ENCODE results near the gene ZSCAN5C.
"Not testable (repeated sequence)": the region's sequence is repeated elsewhere in the genome, so short reads cannot be mapped to it uniquely, and the experiment has no call there.

The ZSCAN5C gene

DNA sequence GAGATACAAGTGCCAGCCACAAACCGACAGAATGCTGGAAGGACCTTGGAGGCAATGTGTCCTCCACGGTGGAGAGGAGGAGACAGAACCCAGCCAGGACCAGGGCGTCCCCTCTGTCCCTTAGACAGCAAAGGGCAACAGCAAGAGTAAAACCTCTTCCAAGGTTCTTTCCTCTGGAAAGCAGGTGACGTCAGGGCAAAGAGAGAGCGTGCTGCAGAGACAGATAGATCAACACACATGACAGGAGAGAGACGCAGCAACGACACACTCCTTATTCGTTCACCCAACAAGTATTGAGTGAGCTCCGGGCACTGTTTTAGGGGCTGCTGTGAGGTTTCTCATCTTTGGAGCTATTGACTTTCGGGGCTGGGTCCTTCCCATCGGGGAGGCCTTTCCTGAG is 27.5 kb upstream of the ZSCAN5C start:
- Mint-ChIP-seq H3K36me3 (ENCODE audit: low read depth) (no peaks in the 10 kb centered on the region), H3K4me1 (ENCODE audit: low read depth) (peaks cover 4% of the 10 kb centered on the region), H3K27ac (no peak overlapping the region), H3K4me3 (no peak overlapping the region), H3K27me3 (peaks cover 10% of the 10 kb centered on the region), H3K9me3 (no peaks in the 10 kb centered on the region)
- intact Hi-C loops (cut with micrococcal nuclease), result no loop called here

DNA sequence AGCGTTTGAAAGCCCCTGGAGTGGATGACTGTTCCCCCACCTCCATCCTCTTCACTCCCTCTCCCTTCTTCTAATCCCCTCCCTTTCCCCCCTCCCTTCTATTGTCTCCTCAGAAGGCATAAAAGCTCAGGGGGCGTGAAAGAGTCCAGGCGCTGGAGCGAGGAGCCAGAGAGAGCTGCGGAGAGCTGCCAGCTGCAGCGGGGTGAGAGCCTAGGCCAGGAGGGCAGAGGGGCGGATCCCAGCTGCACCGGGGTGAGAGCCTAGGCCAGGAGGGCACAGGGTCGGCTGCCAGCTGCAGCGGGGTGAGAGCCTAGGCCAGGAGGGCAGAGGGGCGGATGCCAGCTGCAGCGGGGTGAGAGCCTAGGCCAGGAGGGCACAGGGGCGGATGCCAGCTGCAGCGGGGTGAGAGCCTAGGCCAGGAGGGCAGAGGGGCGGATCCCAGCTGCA is 26.2 kb upstream of the ZSCAN5C start, which contains the start of gene GALP:
TSS of gene GALP (plus strand) at position 148 of the 447 bp plus-strand sequence. CDS start 1,101 bp downstream, outside the sequence.
- H3K4me3 Mint-ChIP-seq; H3K4me1 Mint-ChIP-seq (ENCODE audit: low read depth); intact Hi-C loops (cut with micrococcal nuclease): not testable (repeated sequence)

DNA sequence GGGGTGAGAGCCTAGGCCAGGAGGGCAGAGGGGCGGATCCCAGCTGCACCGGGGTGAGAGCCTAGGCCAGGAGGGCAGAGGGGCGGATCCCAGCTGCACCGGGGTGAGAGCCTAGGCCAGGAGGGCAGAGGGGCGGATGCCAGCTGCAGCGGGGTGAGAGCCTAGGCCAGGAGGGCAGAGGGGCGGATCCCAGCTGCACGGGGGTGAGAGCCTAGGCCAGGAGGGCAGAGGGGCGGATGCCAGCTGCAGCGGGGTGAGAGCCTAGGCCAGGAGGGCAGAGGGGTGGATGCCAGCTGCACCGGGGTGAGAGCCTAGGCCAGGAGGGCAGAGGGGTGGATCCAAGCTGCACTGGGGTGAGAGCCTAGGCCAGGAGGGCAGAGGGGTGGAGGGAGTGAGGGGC is 25.8 kb upstream of the ZSCAN5C start:
- H3K4me1 Mint-ChIP-seq (ENCODE audit: low read depth); H3K27ac Mint-ChIP-seq; H3K9me3 Mint-ChIP-seq; H3K4me3 Mint-ChIP-seq; intact Hi-C loops (cut with micrococcal nuclease); H3K36me3 Mint-ChIP-seq (ENCODE audit: low read depth); H3K27me3 Mint-ChIP-seq: not testable (repeated sequence)

More for the DNA sequence above, 26.2 kb upstream of the ZSCAN5C start, which contains the start of gene GALP:
- not testable (repeated sequence) for H3K9me3 Mint-ChIP-seq; H3K27me3 Mint-ChIP-seq; H3K36me3 Mint-ChIP-seq (ENCODE audit: low read depth); H3K27ac Mint-ChIP-seq

DNA sequence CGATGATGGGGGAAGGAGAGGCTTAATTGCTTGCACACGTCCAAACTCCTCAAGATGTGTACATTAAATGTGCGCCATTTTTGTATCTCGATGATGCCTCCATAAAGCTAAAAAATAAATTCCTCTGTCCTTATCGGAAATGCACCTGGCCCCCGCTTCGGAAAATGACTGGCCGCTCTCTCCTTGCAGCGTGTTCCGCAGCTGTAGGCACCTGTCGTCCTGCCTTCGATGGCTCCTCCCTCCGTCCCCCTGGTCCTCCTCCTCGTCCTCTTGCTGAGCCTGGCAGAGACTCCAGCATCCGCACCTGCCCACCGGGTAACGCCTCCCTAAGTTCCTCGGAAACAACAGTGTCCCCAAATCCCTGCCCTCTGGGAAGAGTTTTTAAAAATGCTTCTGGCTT is 25.2 kb upstream of the ZSCAN5C start:
- Mint-ChIP-seq H3K4me1 (ENCODE audit: low read depth) (peaks cover under 1% of the 10 kb centered on the region), H3K27me3 (peaks cover 6% of the 10 kb centered on the region), H3K27ac (no peak overlapping the region), H3K4me3 (no peak overlapping the region), H3K36me3 (ENCODE audit: low read depth) (no peaks in the 10 kb centered on the region), H3K9me3 (no peaks in the 10 kb centered on the region)
- intact Hi-C loops (cut with micrococcal nuclease), result no loop called here

DNA sequence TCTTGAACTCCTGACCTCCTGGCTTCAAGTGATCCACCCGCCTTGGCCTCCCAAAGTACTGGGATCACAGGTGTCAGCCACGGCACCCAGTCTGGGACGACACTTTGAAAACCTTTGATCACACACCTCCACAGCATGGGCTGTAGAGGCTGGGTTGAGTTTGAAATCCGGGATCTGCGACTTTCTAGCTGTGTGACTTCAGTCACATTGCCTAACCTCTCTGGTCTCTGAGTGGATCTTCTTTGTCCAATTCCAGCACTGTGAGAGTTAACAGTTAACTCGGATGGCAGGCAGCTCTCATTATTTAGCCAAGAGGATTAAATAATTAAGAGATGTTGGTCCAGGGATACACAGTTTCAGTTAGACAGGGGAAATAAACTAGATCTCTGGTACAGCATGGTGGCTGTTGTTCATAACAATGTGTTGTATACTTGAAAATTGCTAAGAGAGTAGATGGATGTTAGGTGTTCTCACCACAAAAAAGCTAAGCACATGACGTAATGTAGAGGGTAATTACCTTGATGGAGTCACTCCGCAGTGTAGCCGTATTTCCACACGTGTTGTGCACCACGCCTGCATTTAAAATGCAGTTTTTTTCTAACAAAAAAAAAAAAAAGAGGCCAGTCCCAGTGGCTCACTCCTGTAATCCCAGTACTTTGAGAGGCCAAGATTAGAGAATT is 24.4 kb upstream of the ZSCAN5C start:
- Mint-ChIP-seq H3K36me3 (ENCODE audit: low read depth) (no peaks in the 10 kb centered on the region), H3K4me1 (ENCODE audit: low read depth) (no peaks in the 10 kb centered on the region), H3K27ac (no peak overlapping the region), H3K9me3 (no peaks in the 10 kb centered on the region), H3K4me3 (no peak overlapping the region), H3K27me3 (peaks cover 6% of the 10 kb centered on the region)
- intact Hi-C loops (cut with micrococcal nuclease), result no loop called here

DNA sequence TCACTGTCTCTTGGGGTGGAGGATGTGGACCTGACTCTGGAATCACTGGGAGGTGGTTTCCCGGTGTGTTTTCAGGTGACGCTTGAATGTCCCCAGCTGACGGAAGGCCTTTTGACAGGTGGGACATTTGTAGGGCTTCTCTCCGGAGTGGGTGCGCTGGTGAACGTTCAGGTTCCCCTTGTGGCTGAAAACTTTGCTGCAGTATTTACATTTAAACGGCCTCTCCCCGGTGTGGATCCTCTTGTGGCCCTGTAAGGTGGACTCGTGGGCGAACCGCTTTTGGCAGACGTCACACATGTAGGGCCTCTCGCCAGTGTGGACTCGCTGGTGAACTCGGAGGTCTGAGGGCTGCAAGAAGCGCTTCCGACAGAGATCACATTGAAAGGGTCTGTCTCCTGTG is 12.3 kb upstream of the ZSCAN5C start:
- intact Hi-C loops (cut with micrococcal nuclease), result no loop called here
- Mint-ChIP-seq H3K9me3 (no peaks in the 10 kb centered on the region), H3K36me3 (ENCODE audit: low read depth) (no peaks in the 10 kb centered on the region), H3K27me3 (no peaks in the 10 kb centered on the region), H3K4me1 (ENCODE audit: low read depth) (no peaks in the 10 kb centered on the region), H3K27ac (no peak overlapping the region), H3K4me3 (no peak overlapping the region)

DNA sequence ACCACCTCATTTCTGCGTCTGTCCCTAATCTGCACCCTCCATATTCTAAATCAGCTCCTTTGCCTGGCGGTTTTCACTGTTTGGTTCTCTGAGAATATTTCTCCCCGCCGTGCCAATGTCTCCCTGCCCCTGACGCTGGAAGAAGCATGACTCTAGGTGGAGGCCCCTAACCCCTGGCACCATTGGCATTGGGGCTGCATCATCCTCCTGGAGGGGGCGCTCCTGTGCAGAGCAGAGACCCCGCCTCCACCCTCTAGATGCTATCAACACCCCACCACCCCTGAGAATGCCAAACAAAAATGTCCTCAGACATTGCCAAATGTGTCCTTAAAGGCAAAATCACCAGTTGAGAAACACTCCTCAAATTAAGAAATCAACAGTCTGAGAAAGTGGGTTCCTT is 11.0 kb upstream of the ZSCAN5C start:
- H3K4me1 Mint-ChIP-seq (ENCODE audit: low read depth), result no peaks in the 10 kb centered on the region
- no peak overlapping the region for H3K4me3 Mint-ChIP-seq
- H3K27ac Mint-ChIP-seq, result no peak overlapping the region
- H3K27me3 Mint-ChIP-seq, result no peaks in the 10 kb centered on the region
- no peaks in the 10 kb centered on the region for H3K9me3 Mint-ChIP-seq
- intact Hi-C loops (cut with micrococcal nuclease), result no loop called here
- no peaks in the 10 kb centered on the region for H3K36me3 Mint-ChIP-seq (ENCODE audit: low read depth)

DNA sequence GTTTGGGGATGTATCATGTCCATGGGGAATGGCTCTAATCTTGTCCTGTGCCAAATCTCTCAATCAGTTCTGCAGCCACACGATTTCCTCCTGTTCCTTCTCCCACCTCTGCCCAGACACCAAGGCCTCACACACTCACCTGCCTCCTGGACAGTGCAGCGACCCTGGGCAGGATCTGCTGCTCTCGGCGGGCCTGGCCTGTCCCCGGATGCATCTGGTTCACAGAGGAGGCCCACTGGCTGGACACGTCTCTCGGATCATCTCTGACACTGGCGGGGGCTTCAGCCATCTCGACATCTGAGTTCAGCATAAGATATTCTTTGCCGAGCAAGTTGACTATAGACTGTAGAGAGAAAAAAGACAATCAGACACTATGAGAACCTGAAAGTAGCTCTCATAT is 10.4 kb upstream of the ZSCAN5C start:
- Mint-ChIP-seq H3K27me3 (no peaks in the 10 kb centered on the region), H3K4me1 (ENCODE audit: low read depth) (no peaks in the 10 kb centered on the region), H3K4me3 (no peak overlapping the region), H3K27ac (no peak overlapping the region), H3K9me3 (no peaks in the 10 kb centered on the region), H3K36me3 (ENCODE audit: low read depth) (no peaks in the 10 kb centered on the region)
- intact Hi-C loops (cut with micrococcal nuclease), result no loop called here

DNA sequence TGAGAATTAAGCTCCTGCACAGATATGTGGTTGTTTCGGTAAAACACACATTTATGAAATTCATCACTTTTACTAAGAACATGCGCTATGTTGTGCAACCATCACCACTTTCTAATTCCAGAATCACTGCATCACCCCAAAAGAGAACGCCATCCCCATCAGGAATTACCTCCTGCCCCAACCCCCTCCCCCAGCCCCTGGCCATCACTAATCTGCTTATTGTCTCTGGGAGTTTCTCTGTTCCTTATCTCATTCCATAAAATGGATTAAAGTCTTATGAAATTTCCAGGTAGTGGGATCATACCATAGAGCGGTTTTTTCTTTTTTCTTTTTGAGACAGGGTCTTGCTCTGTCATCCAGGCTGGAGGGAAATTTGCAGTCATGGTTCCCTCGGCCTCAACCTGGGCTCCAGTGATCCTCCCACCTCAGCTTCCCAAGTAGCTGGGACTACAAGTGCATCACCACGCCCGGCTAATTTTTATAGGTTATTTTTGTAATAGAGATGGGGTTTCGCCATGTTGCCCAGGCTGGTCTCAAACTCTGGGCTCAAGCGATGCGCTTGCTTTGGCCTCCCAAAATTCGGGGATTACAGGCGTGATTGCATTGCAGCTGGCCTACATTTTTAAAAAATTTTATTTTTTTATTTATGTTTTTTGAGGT is 8.0 kb upstream of the ZSCAN5C start:
- H3K4me1 Mint-ChIP-seq (ENCODE audit: low read depth), result no peaks in the 10 kb centered on the region

DNA sequence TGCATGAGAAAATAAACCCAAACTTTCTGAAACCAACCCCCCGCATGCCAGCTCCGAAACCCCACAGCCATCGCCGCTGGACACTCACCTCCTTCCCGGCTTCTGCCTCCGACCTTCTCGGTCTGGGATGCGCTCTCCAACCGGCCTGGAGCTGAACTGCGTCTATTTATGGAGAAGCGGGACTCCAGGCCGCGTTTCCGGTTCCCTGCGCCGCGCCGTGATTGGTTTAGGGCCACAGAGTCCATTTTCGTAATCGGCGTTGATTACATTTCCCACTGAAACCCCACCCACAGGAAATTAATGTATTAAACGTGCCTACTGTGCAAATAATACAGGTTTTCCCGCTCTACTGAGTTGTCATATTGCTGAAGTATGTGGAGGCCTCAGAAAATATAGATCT is 4.4 kb upstream of the ZSCAN5C start, which contains the start of gene ZSCAN5B:
TSS of gene ZSCAN5B (minus strand) at position 138 of the 400 bp plus-strand sequence. CDS start 4,731 bp downstream, outside the sequence.
- H3K4me1 Mint-ChIP-seq (ENCODE audit: low read depth); H3K4me3 Mint-ChIP-seq; intact Hi-C loops (cut with micrococcal nuclease); H3K9me3 Mint-ChIP-seq; H3K27ac Mint-ChIP-seq; H3K27me3 Mint-ChIP-seq; H3K36me3 Mint-ChIP-seq (ENCODE audit: low read depth): not testable (repeated sequence)

More for the DNA sequence above, 8.0 kb upstream of the ZSCAN5C start:
- Mint-ChIP-seq H3K4me3 (no peak overlapping the region), H3K27ac (no peak overlapping the region), H3K36me3 (ENCODE audit: low read depth) (no peaks in the 10 kb centered on the region), H3K9me3 (no peaks in the 10 kb centered on the region), H3K27me3 (no peaks in the 10 kb centered on the region)
- intact Hi-C loops (cut with micrococcal nuclease), result no loop called here

DNA sequence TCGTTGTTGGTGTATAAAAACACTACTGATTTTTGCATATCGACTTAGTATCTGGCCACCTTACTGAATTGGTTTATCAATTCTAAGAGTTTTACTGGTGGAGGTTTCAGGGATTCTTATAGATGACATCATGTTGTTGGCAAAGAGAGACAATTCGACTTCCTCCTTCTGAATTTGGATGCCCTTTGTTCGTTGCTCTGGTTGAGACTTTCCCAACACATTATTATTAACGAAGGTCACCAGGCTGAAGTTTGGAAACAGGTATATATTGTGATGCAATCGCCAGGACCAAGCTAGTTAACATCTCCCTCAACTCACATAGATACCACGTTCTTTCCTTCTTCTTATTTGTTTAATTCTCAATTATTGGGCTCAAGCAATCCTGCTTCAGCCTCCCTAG is 2.4 kb upstream of the ZSCAN5C start:
- no peaks in the 10 kb centered on the region for H3K9me3 Mint-ChIP-seq
- no peaks in the 10 kb centered on the region for H3K36me3 Mint-ChIP-seq (ENCODE audit: low read depth)
- no peak overlapping the region for H3K4me3 Mint-ChIP-seq
- H3K27ac Mint-ChIP-seq, result no peak overlapping the region
- H3K27me3 Mint-ChIP-seq, result peaks cover 1% of the 10 kb centered on the region
- no peaks in the 10 kb centered on the region for H3K4me1 Mint-ChIP-seq (ENCODE audit: low read depth)
- intact Hi-C loops (cut with micrococcal nuclease), result no loop called here

DNA sequence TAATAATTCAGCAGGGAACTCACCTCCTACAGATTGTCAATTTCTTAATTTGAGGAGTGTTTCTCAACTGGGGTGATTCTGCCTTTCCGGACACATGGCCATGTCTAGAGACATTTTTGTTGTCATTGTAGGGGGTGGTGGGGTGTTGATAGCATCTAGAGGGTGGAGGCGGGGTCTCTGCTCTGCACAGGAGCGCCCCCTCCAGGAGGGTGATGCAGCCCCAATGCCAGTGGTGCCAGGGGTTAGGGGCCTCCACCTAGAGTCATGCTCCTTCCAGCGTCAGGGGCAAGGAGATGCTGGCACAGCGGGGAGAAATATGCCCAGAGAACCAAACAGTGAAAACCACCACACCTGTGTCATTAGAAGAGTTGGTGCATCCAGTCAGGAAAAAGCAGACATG is 5.5 kb downstream of the ZSCAN5C start:
- H3K36me3 Mint-ChIP-seq (ENCODE audit: low read depth); H3K4me1 Mint-ChIP-seq (ENCODE audit: low read depth); H3K9me3 Mint-ChIP-seq; H3K27me3 Mint-ChIP-seq; intact Hi-C loops (cut with micrococcal nuclease); H3K4me3 Mint-ChIP-seq; H3K27ac Mint-ChIP-seq: not testable (repeated sequence)

DNA sequence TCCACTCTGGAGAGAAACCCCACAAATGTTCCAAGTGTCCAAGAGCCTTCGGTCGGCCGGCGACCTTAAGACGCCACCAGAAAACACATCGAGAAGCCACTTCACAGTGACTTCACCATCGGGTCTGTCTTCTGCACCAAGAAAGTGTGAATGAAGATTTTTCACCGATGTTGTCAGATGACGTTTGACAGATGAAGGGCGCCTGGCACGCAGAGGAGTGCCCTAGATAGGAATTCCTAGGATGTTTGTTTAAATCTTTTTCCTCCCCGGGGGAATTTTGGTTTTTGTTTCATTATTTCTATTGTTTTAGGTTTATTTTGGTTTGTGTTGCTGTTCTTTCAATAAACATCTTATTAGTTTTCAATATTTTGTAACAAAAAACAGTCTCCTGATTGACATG is 7.0 kb downstream of the ZSCAN5C start:
- no peak overlapping the region for H3K27ac Mint-ChIP-seq
- H3K4me1 Mint-ChIP-seq (ENCODE audit: low read depth), result no peaks in the 10 kb centered on the region
- H3K9me3 Mint-ChIP-seq, result no peaks in the 10 kb centered on the region
- peaks cover 1% of the 10 kb centered on the region for H3K27me3 Mint-ChIP-seq
- H3K36me3 Mint-ChIP-seq (ENCODE audit: low read depth), result no peaks in the 10 kb centered on the region
- intact Hi-C loops (cut with micrococcal nuclease), result no loop called here
- no peak overlapping the region for H3K4me3 Mint-ChIP-seq

DNA sequence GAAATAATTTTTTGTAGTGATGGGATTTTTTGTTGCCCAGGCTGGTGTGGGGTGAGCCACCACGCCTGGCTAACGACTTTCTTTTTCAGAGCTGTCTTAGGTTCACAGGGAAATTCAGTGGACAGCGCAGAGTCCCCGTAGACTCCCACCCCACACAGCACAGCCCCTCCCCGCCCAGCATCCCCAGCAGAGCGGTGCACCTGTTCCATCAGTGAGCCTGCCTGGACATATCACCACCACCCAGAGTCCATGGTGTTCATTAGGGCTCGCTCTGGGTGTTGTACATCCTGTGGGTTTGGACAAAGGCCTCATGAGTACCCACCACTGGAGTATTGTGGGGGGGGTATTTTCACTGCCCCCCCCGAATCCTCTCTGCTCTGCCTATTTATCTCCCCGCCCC is 8.0 kb downstream of the ZSCAN5C start:
- H3K27ac Mint-ChIP-seq; H3K27me3 Mint-ChIP-seq; H3K9me3 Mint-ChIP-seq; H3K36me3 Mint-ChIP-seq (ENCODE audit: low read depth); H3K4me3 Mint-ChIP-seq; intact Hi-C loops (cut with micrococcal nuclease); H3K4me1 Mint-ChIP-seq (ENCODE audit: low read depth): not testable (repeated sequence)

DNA sequence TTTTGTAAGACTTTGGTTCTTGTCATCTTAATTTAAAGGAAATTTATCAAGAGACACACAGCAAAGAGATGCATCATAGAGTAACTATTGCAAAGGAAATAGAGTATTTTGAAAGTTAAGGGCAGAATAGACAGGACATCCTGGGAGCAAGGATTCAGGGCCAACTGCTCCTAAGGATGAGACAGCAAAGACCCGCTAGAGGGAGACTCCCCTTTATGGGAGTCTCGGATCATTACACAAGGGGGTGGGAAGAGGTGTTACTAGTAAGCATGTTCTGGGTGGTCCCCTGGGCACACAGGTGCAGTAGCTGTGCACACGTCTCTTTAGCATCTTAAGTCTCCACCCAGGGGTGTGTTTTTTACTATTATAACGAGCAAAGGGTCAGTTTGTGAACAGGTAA is 9.6 kb downstream of the ZSCAN5C start:
- H3K36me3 Mint-ChIP-seq (ENCODE audit: low read depth), result no peaks in the 10 kb centered on the region
- H3K27me3 Mint-ChIP-seq, result peaks cover 15% of the 10 kb centered on the region
- H3K4me3 Mint-ChIP-seq, result no peak overlapping the region
- no peaks in the 10 kb centered on the region for H3K4me1 Mint-ChIP-seq (ENCODE audit: low read depth)
- intact Hi-C loops (cut with micrococcal nuclease), result no loop called here
- no peaks in the 10 kb centered on the region for H3K9me3 Mint-ChIP-seq
- H3K27ac Mint-ChIP-seq, result no peak overlapping the region

Data from dendritic cell treated with granulocyte-macrophage colony-stimulating factor and Interleukin-4, amounts not matched to agents 40 ng/mL and 50 ng/mL, for 4 days (primary cell).